Kidney epithelial cell (primary cell): ENCODE results near the gene ACSS2. TPM values are rescaled to one million over a fixed set of nuclear protein-coding genes. Genes with fewer than 3 reads are reported as not detected.
"Not testable (repeated sequence)": the region's sequence is repeated elsewhere in the genome, so short reads cannot be mapped to it uniquely, and the experiment has no call there.

Source experiments
- DNase-seq: peaks from one replicate; pipeline ENCODE4 v3.0.0-alpha.2; 2010; ENCODE audit warnings: low read depth
- H3K27me3 ChIP-seq: 2 replicates; pipeline ENCODE4 v1.6.0; 2011; ENCODE audit warnings: low read length; ENCODE audit not compliant: control insufficient read depth, insufficient read depth
- H3K36me3 ChIP-seq: 2 replicates; pipeline ENCODE4 v1.5.1; 2011; ENCODE audit warnings: low read length; ENCODE audit not compliant: control insufficient read depth, insufficient read depth
- H3K4me3 ChIP-seq: 2 replicates; pipeline ENCODE4 v1.5.1; 2011; ENCODE audit warnings: low read depth, mild to moderate bottlenecking, control low read depth, low read length
- CTCF ChIP-seq: IDR thresholded peaks from 2 replicates; pipeline ENCODE4 v1.5.1; 2011; ENCODE audit warnings: mild to moderate bottlenecking, moderate library complexity, low read length, control low read depth, inconsistent platforms; ENCODE audit not compliant: insufficient read depth, poor library complexity, severe bottlenecking
- total RNA-seq: library from RNA; depleted of rRNA; stranded (reverse); fragments of >200 nt; gene quantifications from 2 replicates; pipeline ENCODE4 v1.2.3, GENCODE V29; 2015

Gene ACSS2
- total RNA-seq, 1 donor from 2014 or later, result 29.2 TPM

GRCh38 chr20:34875642-34876405 lies 588 bp upstream of the ACSS2 start:
- H3K36me3 ChIP-seq, result no peaks in the 10 kb centered on the region
- H3K27me3 ChIP-seq, result no peaks in the 10 kb centered on the region
- H3K4me3 ChIP-seq, result peak overlapping the region; percentile 33
- peak; percentile 91 for DNase-seq
- TF ChIP-seq CTCF, result peak; percentile 25

DNA sequence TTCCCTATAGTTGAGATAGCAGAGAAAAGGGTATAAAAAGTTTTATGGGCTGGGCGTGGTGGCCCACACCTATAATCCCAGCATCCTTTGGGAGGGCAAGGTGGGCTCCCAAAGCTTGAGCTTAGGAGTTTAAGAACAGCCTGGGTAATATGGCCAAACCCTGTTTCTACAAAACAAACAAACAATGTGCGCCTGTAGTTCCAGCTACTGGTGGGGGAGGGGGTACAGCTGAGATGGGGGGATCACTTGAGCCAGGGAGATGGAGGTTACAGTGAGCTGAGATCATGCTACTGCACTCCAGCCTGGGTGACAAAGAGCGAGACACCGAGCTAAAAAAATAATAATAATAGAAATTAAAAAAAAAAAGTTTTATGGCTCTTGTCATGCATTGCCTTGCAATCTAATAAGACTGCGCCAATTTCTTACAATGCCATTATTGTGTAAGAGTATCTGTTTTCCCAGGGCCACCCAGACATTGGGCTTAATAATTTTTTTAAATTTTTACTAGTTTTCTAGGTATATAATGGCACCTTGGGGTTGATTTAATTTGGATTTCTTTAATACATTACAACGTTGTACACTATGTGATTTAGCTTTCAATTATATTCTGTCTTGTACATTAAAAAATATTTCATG lies 3.9 kb downstream of the ACSS2 start:
- H3K36me3 ChIP-seq, result no peaks in the 10 kb centered on the region
- DNase-seq, result no peak
- H3K4me3 ChIP-seq, result no peak overlapping the region
- no peaks in the 10 kb centered on the region for H3K27me3 ChIP-seq
- TF ChIP-seq CTCF, result no peak

DNA sequence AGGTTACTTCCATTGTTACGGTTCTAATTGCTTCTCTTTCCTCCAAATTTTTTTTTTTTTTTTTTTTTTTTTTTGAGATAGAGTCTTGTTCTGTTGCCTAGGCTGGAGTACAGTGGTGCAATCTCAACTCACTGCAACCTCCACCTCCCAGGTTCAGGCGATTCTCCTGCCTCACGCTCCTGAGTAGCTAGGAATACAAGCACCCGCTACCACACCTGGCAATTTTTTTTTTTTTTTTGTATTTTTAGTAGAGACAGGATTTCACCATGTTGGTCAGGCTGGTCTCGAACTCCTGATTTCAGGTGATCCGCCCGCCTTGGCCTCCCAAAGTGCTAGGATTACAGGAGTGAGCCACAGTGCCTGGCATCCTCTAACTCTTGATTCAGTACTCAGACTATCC lies 4.6 kb downstream of the ACSS2 start:
- not testable (repeated sequence) for H3K4me3 ChIP-seq, H3K36me3 ChIP-seq, DNase-seq, H3K27me3 ChIP-seq

DNA sequence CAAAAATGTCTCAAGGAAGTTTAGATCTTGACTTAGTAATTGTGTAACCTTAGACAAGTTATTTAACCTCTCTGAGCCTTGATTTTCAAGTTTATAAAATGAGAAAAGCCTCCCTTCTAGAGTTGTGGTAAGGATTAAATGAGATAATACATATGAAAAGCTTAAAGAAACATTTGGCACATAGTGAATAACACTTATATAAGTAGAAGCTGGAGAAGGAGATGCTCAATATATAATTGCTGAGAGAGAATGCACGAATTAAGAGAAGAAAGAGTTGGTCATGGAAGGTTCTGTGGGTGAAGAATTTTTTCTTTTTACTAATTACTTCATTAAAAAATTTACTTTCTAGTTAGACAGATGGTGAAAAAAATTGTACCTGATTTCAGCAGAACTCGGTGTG lies 5.3 kb downstream of the ACSS2 start:
- no peaks in the 10 kb centered on the region for H3K27me3 ChIP-seq
- no peak for DNase-seq
- no peak overlapping the region for H3K4me3 ChIP-seq

GRCh38 chr20:34883087-34883688 lies 6.8 kb downstream of the ACSS2 start:
- no peak for TF ChIP-seq CTCF
- H3K36me3 ChIP-seq, result no peaks in the 10 kb centered on the region
- H3K4me3 ChIP-seq, result no peak overlapping the region
- no peak for DNase-seq
- no peaks in the 10 kb centered on the region for H3K27me3 ChIP-seq

More for the DNA sequence above, 5.3 kb downstream of the ACSS2 start:
- no peaks in the 10 kb centered on the region for H3K36me3 ChIP-seq
- no peak for TF ChIP-seq CTCF

GRCh38 chr20:34883809-34884208 lies 7.4 kb downstream of the ACSS2 start:
- no peak for DNase-seq
- TF ChIP-seq CTCF, result no peak
- no peak overlapping the region for H3K4me3 ChIP-seq
- H3K36me3 ChIP-seq, result no peaks in the 10 kb centered on the region
- H3K27me3 ChIP-seq, result no peaks in the 10 kb centered on the region
